GM12874 (cell line): Measurements from ENCODE around the gene ANKRD33B.

Experiments used
- TF ChIP-seq, protein P1 (sequence below): IDR thresholded peaks from 2 replicates; pipeline ENCODE4 v1.5.1; 2011; ENCODE audit warnings: low read depth, mild to moderate bottlenecking, control low read depth, low read length, moderate library complexity; ENCODE audit not compliant: insufficient read depth

ANKRD33B gene

GRCh38 chr5:10595672-10596309 is 31.9 kb downstream of the ANKRD33B start:
- TF ChIP-seq, protein P1, sequence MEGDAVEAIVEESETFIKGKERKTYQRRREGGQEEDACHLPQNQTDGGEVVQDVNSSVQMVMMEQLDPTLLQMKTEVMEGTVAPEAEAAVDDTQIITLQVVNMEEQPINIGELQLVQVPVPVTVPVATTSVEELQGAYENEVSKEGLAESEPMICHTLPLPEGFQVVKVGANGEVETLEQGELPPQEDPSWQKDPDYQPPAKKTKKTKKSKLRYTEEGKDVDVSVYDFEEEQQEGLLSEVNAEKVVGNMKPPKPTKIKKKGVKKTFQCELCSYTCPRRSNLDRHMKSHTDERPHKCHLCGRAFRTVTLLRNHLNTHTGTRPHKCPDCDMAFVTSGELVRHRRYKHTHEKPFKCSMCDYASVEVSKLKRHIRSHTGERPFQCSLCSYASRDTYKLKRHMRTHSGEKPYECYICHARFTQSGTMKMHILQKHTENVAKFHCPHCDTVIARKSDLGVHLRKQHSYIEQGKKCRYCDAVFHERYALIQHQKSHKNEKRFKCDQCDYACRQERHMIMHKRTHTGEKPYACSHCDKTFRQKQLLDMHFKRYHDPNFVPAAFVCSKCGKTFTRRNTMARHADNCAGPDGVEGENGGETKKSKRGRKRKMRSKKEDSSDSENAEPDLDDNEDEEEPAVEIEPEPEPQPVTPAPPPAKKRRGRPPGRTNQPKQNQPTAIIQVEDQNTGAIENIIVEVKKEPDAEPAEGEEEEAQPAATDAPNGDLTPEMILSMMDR, result no peak

DNA sequence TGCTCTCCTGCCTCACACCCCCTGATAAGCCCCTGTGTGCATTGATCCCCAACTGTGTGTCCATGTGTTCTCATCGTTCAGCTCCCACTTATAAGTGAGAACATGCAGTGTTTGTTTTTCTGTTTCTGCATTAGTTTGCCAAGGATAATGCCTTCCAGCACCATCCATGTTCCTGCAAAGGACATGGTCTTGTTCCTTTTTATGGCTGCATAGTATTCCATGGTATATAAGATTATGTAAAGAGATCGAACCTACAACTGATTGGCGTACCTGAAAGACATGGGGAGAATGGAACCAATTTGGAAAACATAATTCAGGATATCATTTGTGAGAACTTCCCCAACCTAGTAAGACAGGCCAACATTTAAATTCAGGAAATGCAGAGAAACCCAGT is 32.4 kb downstream of the ANKRD33B start:
- TF ChIP-seq, protein P1, result no peak

- TF ChIP-seq, protein P1, result no peak
These were observed 33.1 kb downstream of the ANKRD33B start for GRCh38 chr5:10596886-10597451.

DNA sequence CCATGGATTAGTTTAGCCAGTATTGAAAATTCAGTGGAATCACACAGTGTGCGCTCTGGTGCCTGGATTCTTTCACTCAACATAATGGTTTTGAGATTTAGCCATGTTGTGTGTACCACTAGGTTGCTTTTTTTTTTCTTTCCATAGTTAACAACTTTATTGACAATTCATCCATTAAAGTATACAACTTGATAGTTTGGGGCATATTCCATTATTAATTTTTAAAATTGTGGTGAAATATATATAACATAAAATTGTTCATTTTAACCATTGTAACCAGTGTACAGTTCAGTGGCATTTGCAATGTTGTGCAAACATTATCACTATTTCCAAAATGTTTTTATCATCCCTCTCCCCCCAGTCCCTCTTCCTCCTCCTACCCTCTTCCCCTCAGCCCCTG is 35.2 kb downstream of the ANKRD33B start:
- TF ChIP-seq, protein P1, result no peak

DNA sequence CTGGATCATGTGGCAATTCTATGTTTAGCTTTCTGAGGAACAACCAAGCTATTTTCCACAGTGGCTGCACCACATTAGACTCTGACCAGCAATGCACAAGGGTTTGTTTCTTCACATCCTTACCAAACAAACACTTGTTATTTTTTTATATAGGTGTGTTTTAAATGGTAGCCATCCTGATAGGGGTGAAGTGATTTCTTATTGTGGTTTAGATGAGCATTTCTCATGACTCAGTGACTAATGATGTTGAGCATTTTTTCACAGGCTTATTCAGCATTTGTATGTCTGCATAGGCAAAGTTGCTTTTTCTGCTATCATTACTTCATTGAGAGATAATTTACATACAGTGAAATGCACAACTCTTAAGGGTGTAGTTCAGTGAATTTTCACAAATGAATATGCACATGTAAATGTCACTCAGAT is 36.0 kb downstream of the ANKRD33B start:
- TF ChIP-seq, protein P1, result no peak

- TF ChIP-seq, protein P1, result no peak
These were observed 36.9 kb downstream of the ANKRD33B start for GRCh38 chr5:10600626-10601245.

- TF ChIP-seq, protein P1, result no peak
These were observed 37.6 kb downstream of the ANKRD33B start for GRCh38 chr5:10601246-10602030.
